ENCODE measurements around the gene PTPRK. TPM values are rescaled to one million over a fixed set of nuclear protein-coding genes. Genes with fewer than 3 reads are reported as not detected.

PTPRK gene
- total RNA-seq, 1 donor from 2014 or later, result 42.8 TPM

DNA sequence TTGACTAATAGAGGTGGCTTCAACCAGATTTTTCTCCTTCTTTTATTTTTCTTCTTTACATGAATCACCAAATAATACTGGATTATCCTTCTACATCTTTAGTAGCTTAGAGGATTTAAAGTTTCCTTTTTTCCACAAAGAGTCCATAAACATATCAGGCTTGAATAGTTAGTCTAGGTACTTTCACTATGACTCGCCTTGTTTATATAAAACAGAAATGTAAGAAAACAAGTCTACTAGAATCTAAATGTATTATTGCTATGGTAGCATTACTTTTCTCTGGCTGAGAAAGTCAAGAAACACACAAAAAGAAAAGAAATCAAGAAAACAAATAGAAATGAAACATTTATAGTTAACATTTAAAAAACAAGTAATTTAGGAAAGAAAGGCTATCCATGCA lies 215.2 kb downstream of the PTPRK start:
- DNase-seq (ENCODE audit: low read depth), result no peak

DNA sequence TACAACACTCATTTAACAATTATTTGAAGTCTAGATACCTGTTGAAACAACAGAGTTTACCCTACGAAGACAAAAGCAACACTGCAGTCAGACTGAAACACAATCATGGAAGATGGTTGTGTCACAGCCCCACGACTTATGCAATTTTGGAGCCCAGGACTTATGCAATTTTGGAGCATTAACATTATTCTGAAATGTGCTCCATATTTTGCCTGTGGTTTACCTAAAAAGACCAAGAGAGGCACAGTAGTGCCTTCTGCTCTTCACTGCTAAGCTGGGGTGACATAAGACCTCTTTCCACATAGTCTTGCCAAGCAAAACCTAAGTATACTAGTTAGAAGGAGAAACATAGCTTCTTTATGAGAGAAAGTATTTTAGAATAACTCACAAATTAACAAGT lies 216.5 kb downstream of the PTPRK start:
- no peak for DNase-seq (ENCODE audit: low read depth)

DNA sequence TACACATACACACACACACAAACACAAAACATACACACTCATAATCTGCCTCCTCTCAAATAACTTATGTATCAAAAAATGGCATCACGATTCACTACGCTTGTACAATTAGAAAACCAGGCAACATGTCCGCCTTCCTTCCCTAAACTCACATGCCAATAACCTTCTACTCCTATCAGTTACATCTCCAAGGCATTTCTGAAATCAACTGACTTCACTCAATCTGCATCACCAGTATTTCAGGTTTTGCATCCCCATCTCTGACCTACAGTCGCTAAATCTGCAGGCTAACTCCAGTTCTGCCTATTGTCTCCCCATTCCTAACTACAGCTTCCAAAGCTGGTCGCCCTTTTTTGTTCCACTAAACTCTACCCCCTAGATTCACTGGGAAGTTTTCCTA lies 217.5 kb downstream of the PTPRK start:
- DNase-seq (ENCODE audit: low read depth), result no peak

DNA sequence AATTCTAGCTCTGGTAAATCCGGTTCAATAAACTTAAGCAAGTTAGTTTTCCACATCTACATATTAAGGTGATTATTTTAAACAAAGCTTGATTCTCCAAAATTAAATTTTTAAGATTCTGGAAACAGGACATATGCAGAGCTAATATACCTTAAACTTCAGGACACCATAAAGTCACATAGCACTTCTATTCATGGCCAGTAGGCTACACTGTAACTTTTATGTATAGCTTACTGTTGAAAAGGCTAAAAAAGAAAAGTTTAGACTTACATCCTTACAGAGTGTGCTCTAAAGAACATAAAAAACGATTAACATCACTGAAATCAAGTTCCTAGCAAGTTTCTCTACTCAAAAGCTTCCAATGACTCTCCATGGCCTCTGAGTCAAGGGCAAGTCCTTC lies 224.7 kb downstream of the PTPRK start:
- no peak for DNase-seq (ENCODE audit: low read depth)

DNA sequence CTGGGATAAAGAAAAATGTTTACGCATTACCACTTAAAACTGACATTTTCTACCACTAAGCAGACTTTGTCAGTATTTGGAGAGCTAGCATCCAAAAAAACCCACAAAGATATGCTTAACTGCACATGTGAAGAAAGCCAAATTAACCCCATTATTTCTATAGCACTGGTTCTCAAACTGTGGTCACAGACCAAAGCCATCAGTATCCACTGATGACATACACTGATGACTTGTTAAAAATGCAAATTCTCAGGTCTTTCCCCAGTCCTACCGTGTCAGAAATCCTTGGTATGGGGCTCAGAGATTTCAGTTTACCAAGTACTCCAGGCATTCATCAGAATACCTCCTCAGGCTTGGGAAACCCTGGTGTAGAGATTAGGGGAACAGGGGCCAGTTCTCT lies 230.2 kb downstream of the PTPRK start:
- no peak for DNase-seq (ENCODE audit: low read depth)

DNA sequence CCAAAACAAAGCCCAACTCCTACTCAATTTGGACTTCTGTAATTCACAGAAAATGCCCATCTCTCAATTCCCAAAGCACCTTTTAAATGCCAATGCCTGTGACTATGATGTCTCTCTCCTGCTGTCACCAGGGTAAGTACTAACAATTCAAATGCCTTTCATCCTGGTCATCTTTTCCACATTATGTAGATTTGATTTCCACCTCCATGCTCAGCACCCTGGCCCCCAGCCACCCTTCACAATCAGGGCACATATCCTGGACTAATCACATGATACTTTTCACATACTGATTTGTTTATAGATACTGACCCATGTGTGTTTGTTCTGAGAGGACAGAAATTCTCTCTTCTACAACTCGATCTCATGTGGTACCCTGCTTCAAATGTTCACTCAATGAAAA lies 236.3 kb downstream of the PTPRK start:
- no peak for DNase-seq (ENCODE audit: low read depth)

DNA sequence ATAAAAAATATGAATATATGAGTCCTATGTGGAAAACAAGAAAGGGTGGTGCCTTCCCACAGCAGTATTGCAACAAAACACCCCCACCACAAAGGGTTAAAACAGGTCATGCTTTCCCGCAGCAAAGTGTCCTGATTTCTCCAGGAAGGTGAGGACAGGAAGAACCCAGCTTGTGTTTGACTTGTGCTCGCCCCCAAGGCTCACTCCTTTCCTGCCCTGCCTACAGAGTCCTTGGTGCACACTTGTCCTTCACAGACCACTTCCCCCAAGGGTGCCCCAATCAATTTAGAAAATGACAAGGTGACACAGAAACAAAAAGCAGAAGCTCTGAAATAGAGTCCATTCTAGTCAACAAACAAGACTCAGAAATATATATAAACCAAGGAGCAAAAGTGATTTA lies 237.4 kb downstream of the PTPRK start:
- DNase-seq (ENCODE audit: low read depth), result no peak

DNA sequence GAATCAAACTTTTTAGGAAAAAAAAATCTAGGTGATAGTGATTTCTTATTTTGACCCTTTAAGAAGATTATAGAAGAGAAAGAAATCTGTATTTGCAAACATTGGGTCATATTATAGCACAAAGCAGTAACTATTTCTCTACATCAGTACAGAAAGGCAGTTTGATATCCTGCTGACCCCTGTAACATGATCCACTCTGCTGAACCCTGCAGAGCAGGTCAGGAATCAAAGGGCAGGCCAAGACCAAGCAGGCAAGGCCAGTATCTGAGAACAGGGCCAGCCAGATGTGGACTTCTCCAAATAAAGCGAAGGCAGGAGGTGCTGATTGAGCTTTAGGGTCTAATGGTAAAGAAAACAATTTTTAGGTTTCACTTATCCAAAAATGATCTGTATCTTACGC lies 239.4 kb downstream of the PTPRK start:
- DNase-seq (ENCODE audit: low read depth), result no peak

DNA sequence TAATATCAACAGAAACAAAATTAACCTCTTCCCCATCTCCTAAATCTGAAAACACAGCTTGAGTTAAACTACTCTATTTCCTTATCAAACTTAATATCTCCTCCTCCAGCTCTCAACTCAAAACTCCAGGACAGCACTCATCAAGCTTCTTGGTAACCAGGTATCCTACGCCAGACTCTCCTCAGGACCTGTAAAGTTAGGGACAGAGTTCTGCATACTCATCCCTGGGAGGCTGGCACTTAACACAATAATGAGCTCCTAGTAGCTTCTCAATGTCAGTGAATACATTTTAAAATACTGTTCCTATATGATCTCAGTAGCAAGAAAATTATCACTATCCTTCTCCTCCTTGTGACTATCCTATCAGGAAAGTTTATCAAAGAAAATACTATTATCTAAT lies 240.3 kb downstream of the PTPRK start:
- no peak for DNase-seq (ENCODE audit: low read depth)

DNA sequence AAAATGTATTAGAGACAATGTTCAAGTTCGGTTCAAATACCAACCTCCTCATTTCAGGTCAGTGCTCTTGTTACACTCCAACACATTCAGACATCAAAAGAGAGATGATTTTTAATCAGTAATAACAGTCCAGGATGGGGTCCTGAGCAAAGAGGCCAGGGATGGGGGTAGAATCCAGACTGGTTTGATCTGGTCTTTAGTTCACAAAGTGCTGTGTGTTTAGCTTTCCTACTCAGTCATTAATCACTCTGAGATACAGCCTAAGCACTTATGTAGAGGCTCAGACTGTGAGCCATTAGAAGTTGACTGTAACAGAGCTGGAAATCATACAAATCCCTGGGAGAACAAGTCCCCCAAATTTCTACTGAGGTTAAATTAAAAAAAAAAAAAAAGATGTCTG lies 241.6 kb downstream of the PTPRK start:
- DNase-seq (ENCODE audit: low read depth), result no peak

DNA sequence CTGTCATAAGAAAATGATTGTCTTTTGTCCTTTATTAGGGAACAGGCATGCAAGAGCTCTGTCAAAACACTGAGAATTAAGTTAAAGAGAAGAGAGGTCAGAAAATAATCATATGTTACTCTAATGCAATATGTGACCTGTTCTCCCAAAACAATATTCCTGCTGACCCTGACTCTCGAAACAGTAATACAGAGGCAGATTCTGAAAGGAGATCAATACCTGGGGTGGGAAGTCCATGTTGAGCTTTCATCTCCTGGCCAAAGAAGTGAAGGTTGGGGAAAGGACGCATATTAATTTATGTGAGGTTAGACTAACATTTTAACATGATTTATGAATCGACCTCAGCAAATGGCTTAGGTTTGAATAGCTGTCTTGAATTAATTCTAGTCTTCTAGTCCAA lies 243.0 kb downstream of the PTPRK start:
- no peak for DNase-seq (ENCODE audit: low read depth)

DNA sequence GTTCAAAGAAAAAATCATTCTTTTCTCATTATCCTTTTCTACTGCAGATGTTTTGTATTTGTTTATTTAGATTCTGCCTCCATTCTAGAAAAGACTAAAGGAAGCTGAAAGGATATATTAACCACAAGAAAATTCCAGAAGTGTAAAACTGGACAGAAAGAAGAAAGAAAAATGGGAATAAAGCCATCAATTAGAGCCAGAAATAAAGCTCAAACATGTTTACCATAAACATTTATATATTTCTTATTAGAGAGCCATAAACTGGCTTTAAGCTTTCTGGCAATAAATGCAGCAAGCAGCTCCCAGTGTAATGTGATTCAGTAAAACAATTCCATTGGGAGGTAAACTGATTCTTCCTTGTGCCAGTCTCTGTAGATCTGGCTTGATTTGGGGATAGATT lies 244.1 kb downstream of the PTPRK start:
- no peak for DNase-seq (ENCODE audit: low read depth)

DNA sequence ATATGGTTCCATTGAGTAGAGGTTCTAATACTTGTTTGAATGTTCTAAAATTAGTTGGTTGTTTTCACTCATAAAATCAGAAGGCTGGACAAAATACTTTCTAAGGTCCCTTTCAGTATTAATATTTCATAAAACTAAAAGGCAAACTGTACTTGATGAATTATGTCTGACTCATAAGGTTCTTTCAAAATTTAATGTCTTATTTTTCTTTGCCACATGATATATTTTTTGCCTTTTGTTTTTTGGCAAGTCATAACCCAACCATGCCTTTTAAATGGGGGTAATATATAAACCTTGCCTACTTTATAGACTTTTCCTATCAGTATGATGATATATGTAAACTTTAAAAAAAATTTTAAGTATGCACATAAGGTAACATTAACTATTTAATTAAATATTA lies 244.7 kb downstream of the PTPRK start:
- peak; percentile 14 for DNase-seq (ENCODE audit: low read depth)

DNA sequence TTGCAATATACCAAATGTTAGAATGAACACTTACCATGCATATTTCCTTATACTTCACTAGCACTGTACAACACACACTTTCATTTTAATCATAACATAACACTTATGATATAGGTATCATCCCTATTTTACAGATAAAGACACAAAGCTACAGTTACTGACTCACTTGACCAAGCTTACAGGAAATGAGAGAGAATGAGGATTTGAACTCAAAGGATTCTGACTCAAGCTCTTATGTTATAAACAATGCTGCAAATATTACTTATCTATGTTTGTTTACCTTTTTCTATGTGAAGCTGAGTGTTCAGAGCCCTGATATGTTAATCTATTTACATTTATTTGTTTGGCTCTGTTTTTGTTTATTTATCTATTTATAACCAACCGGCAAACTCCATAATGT lies 245.4 kb downstream of the PTPRK start:
- no peak for DNase-seq (ENCODE audit: low read depth)

DNA sequence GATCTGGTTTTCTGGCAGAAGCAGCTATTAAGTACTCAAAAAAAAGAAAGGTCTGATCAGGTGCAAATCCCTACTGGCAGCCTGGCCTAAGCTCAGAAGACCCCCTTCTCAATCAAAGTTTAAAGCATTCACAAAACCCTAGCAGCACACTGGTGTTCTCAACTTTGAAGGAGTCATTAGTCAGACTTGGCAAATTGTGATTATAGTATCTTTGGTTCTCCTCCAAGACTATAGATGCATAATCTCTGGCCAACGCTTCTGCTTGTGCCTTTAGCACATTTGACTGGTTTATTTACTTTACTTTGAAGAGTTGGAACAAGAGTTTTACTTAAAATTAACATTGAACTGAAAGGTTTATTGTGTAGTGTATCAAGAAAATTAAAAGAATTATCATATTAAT lies 248.9 kb downstream of the PTPRK start:
- DNase-seq (ENCODE audit: low read depth), result no peak

DNA sequence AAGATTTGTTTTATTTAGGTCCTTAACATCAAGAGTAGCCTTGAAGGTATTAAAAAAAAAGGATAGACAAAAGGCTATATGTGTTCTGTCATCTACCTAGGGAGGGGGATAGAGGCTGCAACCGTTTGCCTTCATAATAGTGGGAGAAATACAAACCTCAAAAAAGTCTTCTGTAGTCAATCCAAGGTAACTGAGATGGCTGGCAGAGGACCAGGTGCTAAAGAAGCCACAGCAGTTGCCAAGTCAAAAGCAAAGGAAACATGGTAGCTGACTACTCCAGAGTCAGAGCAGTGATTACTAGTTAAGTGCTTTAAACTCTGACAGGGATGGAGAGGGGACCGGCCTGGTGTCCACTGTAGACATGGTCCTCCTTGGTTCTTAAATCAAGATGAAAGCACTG lies 249.4 kb downstream of the PTPRK start:
- no peak for DNase-seq (ENCODE audit: low read depth)

DNA sequence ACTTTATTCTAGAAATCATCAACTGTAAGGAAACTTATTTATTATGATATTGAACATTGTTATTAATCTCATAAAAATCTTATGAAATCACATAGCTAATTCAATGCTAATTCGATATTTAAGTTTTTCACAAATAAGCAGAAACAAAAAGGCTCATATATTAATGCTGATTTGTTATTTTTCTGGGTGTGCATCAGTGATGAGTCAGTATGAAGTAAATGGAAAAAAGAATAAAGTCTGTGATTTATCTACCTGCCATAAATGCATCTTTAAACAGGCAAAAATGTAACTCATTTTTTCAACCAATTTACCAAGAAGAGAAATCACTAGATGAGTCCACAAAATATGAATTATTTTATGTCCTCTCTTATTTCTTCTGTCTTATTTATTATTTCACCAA lies 253.5 kb downstream of the PTPRK start:
- DNase-seq (ENCODE audit: low read depth), result no peak

DNA sequence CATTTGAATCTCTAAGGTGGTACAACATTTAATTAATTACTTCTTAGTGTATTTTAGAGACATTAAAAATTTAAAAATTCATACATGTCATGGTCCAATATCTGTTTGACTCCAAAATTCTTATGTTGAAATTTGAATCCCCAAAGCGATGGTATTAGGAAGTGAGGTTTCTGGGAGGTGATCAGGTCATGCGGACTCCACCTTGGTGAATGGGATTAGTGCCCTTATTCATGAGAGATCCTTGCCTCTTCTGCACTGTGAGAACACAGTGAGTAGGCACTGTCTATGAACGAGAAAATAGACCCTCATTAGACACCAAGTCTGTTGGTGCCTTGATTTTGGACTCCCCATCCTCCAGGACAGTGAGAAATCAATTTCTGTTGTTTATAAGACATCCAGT lies 254.7 kb downstream of the PTPRK start:
- DNase-seq (ENCODE audit: low read depth), result no peak

DNA sequence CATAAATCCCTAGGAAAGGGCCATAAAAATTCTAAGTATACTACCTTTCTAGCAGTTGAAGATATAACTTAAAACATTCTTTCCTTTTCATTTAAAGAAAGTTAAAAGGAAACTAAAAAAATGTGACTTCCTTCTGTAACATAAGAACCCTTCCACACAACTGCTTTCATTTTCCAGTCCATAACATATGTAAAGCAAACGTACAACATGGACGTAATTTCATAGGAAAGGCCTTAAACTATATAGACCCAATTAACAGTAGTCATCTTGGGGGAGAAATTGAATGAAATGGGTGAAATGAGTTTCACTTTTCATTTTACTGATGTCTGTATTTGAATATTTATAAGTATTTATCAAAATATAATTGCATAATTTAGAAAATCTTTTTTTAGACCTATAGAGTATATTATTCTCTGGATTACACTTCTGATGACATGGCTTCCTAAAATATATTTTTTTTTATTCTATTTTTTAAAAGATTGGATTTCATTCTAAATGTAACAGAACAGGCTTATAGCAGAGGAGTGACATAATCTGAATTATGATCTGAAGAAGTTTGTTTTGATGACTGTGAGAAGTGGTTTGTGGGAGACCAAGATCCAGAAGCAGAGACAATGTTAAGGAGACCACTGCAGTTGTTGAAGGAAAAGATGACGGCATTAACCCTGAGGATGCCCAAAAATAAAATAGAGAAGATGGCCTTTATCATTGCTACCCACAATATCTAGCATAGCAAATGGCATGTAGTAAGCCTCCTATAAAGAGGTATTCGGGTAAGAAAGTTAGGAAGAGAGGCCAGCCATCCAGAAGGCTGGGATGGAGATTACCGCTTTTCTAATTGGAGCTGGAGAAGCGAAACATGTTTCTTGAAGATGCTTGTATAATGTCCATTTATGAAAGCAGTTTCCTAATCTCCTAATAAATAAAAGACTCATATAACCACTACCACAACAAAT lies 260.4 kb downstream of the PTPRK start:
- peak; percentile 34 for DNase-seq (ENCODE audit: low read depth)

DNA sequence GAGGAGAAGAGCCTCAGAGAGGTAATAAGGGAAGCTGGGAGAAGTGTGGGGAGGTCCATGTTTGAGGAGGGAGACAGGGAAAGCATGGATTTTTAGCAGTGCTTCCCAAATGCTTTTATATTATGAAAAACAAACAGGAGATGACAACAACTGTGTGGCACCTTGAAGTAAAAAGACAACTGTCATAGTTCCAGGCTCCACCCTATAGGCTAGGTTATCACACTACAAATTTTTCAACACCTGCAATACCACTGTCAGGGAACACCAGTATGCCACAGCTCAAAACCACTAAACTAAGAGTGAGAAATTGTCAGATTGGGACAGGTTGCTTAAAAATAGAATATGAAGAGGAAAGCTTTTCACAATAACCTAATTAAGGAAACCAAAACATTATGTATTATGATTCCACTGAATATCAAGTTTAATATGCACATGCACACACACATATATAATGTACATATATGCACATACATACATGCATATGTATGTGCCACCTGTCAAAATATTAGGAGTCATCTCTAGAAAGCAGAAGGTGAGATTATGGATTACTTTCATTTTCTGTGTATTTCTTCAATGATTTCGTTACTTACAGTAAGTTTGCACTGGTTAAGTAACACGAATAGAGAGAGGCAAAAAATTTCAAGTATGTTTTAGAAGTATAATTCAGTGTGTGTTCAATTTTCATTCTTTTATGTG lies 261.2 kb downstream of the PTPRK start:
- no peak for DNase-seq (ENCODE audit: low read depth)

DNA sequence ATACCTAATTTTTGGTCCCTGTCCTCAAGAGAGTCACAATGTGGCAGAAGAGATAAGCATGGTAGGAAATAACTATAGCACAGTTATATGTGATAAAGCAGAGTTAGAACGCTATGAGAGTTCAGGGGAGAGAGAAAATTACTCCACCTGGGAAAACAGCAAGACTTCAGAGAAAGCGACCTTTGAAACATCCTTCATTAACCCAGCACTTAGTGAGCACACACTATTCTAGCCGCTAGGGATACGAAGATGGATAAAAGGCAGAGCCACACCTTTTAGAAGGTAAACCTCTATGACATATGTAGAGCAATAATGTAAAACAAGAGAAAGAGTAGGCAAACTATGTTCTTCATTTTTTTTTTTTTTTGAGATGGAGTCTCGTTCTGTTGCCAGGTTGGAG lies 264.3 kb downstream of the PTPRK start:
- no peak for DNase-seq (ENCODE audit: low read depth)

DNA sequence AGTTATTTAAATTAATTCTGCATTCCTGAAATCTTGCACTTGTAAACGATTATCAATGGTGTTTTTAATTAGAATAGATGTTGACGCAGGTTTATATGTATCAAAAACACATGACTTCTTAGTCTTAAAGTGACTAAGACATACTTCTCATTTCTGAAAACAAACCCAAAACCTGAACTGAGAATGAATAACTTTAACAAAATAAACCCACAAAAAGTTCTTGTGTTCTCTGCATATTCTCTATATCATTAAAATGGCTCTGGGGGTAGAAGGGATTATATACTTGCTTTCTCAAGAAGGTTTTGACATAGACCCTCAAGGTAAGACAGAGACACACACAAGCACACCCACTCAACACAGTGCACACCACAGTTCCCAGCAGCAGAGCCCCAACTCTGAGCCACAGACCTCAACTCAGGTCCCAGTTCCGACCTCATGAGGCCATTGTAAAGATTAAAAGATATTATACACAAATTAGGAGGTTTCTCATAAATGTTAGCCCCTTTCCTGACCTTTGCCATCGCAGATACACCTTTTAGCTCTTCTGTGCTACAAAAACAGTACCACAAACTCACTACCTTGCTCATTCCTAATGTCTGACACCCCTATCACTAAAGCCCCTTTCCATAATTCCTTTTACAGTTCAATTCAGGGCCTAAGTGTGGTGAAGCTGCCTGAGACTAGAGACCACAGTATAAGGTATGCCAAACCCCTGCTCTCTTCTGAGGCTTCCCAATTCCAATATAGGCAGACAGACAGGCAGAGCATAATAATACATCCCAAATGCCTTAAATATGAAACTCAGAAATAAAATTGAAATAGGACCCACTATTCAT lies 267.8 kb downstream of the PTPRK start:
- DNase-seq (ENCODE audit: low read depth), result no peak

Data from myocyte (in vitro differentiated cells).